ENCODE results near the gene HHAT. TPM values are rescaled to one million over a fixed set of nuclear protein-coding genes. Genes with fewer than 3 reads are reported as not detected.
A peak's percentile ranks its signal among the peaks of the same experiment; 100 is the strongest.

Gene HHAT
- total RNA-seq, 1 experiment from 2014 or later: 4.6 TPM

- POLR2A ChIA-PET: interaction anchor here (0.6 to 4.8 kb wide), 31 partner anchors 10 to 1661 kb away, joined by 3 to 42 read pairs (median 6); partner anchors contain the start of genes HHAT, INTS7 and RCOR3
- CTCF ChIA-PET: interaction anchor here (0.5 to 26.5 kb wide), 56 partner anchors 12 to 1699 kb away, joined by 3 to 812 read pairs (median 4); partner anchors contain the start of genes HHAT and KCNH1
- Mint-ChIP-seq H3K4me3 (ENCODE audit: unreplicated experiment) (peak overlapping the region; percentile 57), H3K27me3 (ENCODE audit: insufficient read depth, unreplicated experiment) (no peaks in the 10 kb centered on the region), H3K9me3 (ENCODE audit: unreplicated experiment) (no peaks in the 10 kb centered on the region), H3K27ac (ENCODE audit: low read depth, unreplicated experiment) (peak overlapping the region; percentile 100), H3K36me3 (ENCODE audit: insufficient read depth, unreplicated experiment) (no peaks in the 10 kb centered on the region), H3K4me1 (ENCODE audit: insufficient read depth, unreplicated experiment) (peaks cover 47% of the 10 kb centered on the region)
- TF ChIP-seq CTCF (IDR thresholded peaks at IDR 0.05; ENCODE audit: unreplicated experiment): peak; percentile 100
- TSS peak; percentile 95 for BruUV-seq (replicated peaks)
- intact Hi-C loops (cut with micrococcal nuclease): loop anchor here (1.0 to 5.0 kb wide), 7 partner anchors 26 to 883 kb away; partner anchors contain the start of genes RCOR3 and SERTAD4
- peak; percentile 100 for DNase-seq (ENCODE audit: unreplicated experiment)
Measured at GRCh38 chr1:210373878-210374599, 45.3 kb downstream of the HHAT start.

GRCh38 chr1:210374600-210374953 is 45.9 kb downstream of the HHAT start:
- Mint-ChIP-seq H3K4me1 (ENCODE audit: insufficient read depth, unreplicated experiment) (peaks cover 43% of the 10 kb centered on the region), H3K27me3 (ENCODE audit: insufficient read depth, unreplicated experiment) (no peaks in the 10 kb centered on the region), H3K27ac (ENCODE audit: low read depth, unreplicated experiment) (peak overlapping the region; percentile 100), H3K4me3 (ENCODE audit: unreplicated experiment) (peak overlapping the region; percentile 57), H3K9me3 (ENCODE audit: unreplicated experiment) (no peaks in the 10 kb centered on the region), H3K36me3 (ENCODE audit: insufficient read depth, unreplicated experiment) (no peaks in the 10 kb centered on the region)
- DNase-seq (ENCODE audit: unreplicated experiment): no peak
- ChIA-PET POLR2A (interaction anchor here (0.6 to 4.8 kb wide), 24 partner anchors 9 to 1008 kb away, joined by 4 to 42 read pairs (median 8); partner anchors contain the start of genes HHAT and RCOR3), CTCF (interaction anchor here (0.5 to 26.5 kb wide), 53 partner anchors 12 to 1699 kb away, joined by 3 to 812 read pairs (median 4); partner anchors contain the start of genes HHAT and KCNH1)
- intact Hi-C loops (cut with micrococcal nuclease): loop anchor here (1.0 to 5.0 kb wide), 5 partner anchors 26 to 883 kb away; partner anchors contain the start of genes RCOR3 and SERTAD4
- TF ChIP-seq CTCF (IDR thresholded peaks at IDR 0.05; ENCODE audit: unreplicated experiment): no peak
- BruUV-seq (replicated peaks): no TSS peak

- CTCF ChIA-PET: interaction anchor here (0.9 to 26.5 kb wide), 7 partner anchors 14 to 284 kb away, joined by 3 to 812 read pairs (median 3); no protein-coding TSS in a partner anchor
- no TSS peak for BruUV-seq (replicated peaks)
Measured at GRCh38 chr1:210376836-210377372, 48.2 kb downstream of the HHAT start.

More at GRCh38 chr1:210376836-210377372, 48.2 kb downstream of the HHAT start:
- DNase-seq (ENCODE audit: unreplicated experiment): no peak
- POLR2A ChIA-PET: interaction anchor here (0.6 to 3.2 kb wide), 5 partner anchors 7 to 1138 kb away, joined by 3 to 27 read pairs (median 3); partner anchors contain the start of gene HHAT
- Mint-ChIP-seq H3K4me3 (ENCODE audit: unreplicated experiment) (no peak overlapping the region), H3K9me3 (ENCODE audit: unreplicated experiment) (no peaks in the 10 kb centered on the region), H3K4me1 (ENCODE audit: insufficient read depth, unreplicated experiment) (peaks cover 36% of the 10 kb centered on the region), H3K27ac (ENCODE audit: low read depth, unreplicated experiment) (no peak overlapping the region), H3K36me3 (ENCODE audit: insufficient read depth, unreplicated experiment) (no peaks in the 10 kb centered on the region), H3K27me3 (ENCODE audit: insufficient read depth, unreplicated experiment) (no peaks in the 10 kb centered on the region)
- no peak for TF ChIP-seq CTCF (IDR thresholded peaks at IDR 0.05; ENCODE audit: unreplicated experiment)
- intact Hi-C loops (cut with micrococcal nuclease): no loop called here
